Activated CD4-positive, alpha-beta T cell treated with anti-CD3 and anti-CD28 coated beads, Interleukin-10, Interleukin-2, amounts not matched to agents 100 ng/mL and 50 ng/mL, durations not matched to agents 16 hours and 8 hours (primary cell): ENCODE data around the gene DSCAML1.

Source experiments
- DNase-seq: peaks from one replicate; pipeline ENCODE4 v3.0.0-alpha.2; 2020

DSCAML1 gene

GRCh38 chr11:117511483-117511930, 285.5 kb downstream of the DSCAML1 start:
- no peak for DNase-seq

- no peak for DNase-seq
Observed at GRCh38 chr11:117510646-117511045, 286.4 kb downstream of the DSCAML1 start.

- DNase-seq, result no peak
Observed at GRCh38 chr11:117509543-117509942, 287.5 kb downstream of the DSCAML1 start.

- DNase-seq, result no peak
Observed at GRCh38 chr11:117506971-117507370, 290.0 kb downstream of the DSCAML1 start.

- no peak for DNase-seq
Observed at GRCh38 chr11:117505285-117505970, 291.6 kb downstream of the DSCAML1 start.

GRCh38 chr11:117502779-117503100, 294.3 kb downstream of the DSCAML1 start:
- DNase-seq, result no peak

- DNase-seq, result no peak
Observed at GRCh38 chr11:117502015-117502778, 294.8 kb downstream of the DSCAML1 start.

GRCh38 chr11:117501237-117501898, 295.6 kb downstream of the DSCAML1 start:
- no peak for DNase-seq

- DNase-seq, result no peak
Observed at GRCh38 chr11:117498791-117499190, 298.2 kb downstream of the DSCAML1 start.

GRCh38 chr11:117497206-117497951, 299.6 kb downstream of the DSCAML1 start:
- DNase-seq, result no peak

- no peak for DNase-seq
Observed at GRCh38 chr11:117495357-117495756, 301.7 kb downstream of the DSCAML1 start.

- DNase-seq, result no peak
Observed at GRCh38 chr11:117492578-117493251, 304.3 kb downstream of the DSCAML1 start.

GRCh38 chr11:117490911-117491310, 306.1 kb downstream of the DSCAML1 start:
- DNase-seq, result no peak

- no peak for DNase-seq
Observed at GRCh38 chr11:117489999-117490679, 306.9 kb downstream of the DSCAML1 start.

- DNase-seq, result no peak
Observed at GRCh38 chr11:117488996-117489952, 307.7 kb downstream of the DSCAML1 start.

- DNase-seq, result no peak
Observed at GRCh38 chr11:117486059-117486458, 311.0 kb downstream of the DSCAML1 start.

- DNase-seq, result no peak
Observed at GRCh38 chr11:117484156-117484555, 312.9 kb downstream of the DSCAML1 start.

GRCh38 chr11:117483372-117483771, 313.6 kb downstream of the DSCAML1 start:
- DNase-seq, result no peak

GRCh38 chr11:117482881-117483280, 314.1 kb downstream of the DSCAML1 start:
- no peak for DNase-seq

GRCh38 chr11:117481885-117482284, 315.1 kb downstream of the DSCAML1 start:
- DNase-seq, result no peak

- no peak for DNase-seq
Observed at GRCh38 chr11:117481036-117481435, 316.0 kb downstream of the DSCAML1 start.
